ENCODE results near the gene ASTN1. TPM values are rescaled to one million over a fixed set of nuclear protein-coding genes. Genes with fewer than 3 reads are reported as not detected.

ASTN1 gene
- total RNA-seq, 1 donor: not detected

DNA sequence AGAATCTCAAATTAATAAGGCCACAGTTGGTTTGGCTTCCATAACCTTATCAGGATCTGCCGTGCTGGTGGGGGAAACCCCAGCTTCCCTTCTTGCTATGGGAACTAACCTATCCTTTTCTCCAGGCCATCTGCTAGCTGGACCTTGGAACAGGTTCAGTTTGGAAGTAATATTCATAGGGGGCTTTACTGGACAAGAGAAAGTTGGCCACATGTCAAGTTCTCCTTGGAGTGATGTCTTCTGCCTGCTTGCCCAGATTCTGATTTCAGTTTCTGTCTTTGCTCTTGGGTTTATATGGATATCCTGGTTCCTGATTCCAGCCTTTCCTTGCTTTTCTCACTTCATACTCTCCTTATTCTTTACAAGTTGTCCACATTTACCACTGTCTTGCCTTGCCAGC, 279.6 kb downstream of the ASTN1 start:
- Histone ChIP-seq H3K4me2 (ENCODE audit: insufficient read depth, low read length) (no peak overlapping the region), H3K27me3 (ENCODE audit: insufficient read depth, low read length) (peaks cover 3% of the 10 kb centered on the region), H3K4me1 (ENCODE audit: insufficient read depth, low read length) (no peaks in the 10 kb centered on the region), H3K36me3 (ENCODE audit: insufficient read depth, low read length) (no peaks in the 10 kb centered on the region), H3K4me3 (ENCODE audit: insufficient read depth, low read length) (no peak overlapping the region), H4K20me1 (ENCODE audit: insufficient read depth, low read length) (no peaks in the 10 kb centered on the region), H3K79me2 (ENCODE audit: insufficient read depth, low read length) (no peaks in the 10 kb centered on the region), H3K9me3 (ENCODE audit: low read depth, low read length) (no peaks in the 10 kb centered on the region), H2AFZ (ENCODE audit: low read length) (no peak overlapping the region), H3K27ac (ENCODE audit: low read depth, low read length) (no peak overlapping the region)
- no peak for DNase-seq (ENCODE audit: insufficient read length, low spot score, missing footprints)
- TF ChIP-seq, protein P1, sequence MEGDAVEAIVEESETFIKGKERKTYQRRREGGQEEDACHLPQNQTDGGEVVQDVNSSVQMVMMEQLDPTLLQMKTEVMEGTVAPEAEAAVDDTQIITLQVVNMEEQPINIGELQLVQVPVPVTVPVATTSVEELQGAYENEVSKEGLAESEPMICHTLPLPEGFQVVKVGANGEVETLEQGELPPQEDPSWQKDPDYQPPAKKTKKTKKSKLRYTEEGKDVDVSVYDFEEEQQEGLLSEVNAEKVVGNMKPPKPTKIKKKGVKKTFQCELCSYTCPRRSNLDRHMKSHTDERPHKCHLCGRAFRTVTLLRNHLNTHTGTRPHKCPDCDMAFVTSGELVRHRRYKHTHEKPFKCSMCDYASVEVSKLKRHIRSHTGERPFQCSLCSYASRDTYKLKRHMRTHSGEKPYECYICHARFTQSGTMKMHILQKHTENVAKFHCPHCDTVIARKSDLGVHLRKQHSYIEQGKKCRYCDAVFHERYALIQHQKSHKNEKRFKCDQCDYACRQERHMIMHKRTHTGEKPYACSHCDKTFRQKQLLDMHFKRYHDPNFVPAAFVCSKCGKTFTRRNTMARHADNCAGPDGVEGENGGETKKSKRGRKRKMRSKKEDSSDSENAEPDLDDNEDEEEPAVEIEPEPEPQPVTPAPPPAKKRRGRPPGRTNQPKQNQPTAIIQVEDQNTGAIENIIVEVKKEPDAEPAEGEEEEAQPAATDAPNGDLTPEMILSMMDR (IDR thresholded peaks at IDR 0.05; ENCODE audit: extremely low read depth, low read depth, low read length): no peak

DNA sequence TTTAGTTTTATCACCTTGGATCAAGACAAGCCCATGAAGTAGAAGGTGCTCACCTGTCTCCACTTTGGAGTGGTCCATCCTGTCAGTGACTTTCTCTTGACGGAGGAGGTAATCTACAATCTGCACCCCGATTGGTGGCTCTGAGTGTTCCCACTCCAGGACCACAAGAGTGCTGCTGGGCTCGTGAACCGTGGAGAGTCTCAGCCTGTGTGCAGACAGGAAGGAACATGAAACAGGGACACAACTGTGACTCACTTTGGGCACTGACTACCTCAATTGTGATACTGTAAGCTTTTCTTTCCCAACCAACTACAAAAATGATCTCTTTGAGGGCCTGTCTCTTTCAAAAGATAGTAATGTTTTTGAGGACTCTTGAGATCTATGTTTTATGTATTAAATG, 280.2 kb downstream of the ASTN1 start:
- no peaks in the 10 kb centered on the region for H3K4me1 ChIP-seq (ENCODE audit: insufficient read depth, low read length)
- no peaks in the 10 kb centered on the region for H3K79me2 ChIP-seq (ENCODE audit: insufficient read depth, low read length)
- H3K4me3 ChIP-seq (ENCODE audit: insufficient read depth, low read length): no peak overlapping the region
- no peaks in the 10 kb centered on the region for H3K9me3 ChIP-seq (ENCODE audit: low read depth, low read length)
- no peak overlapping the region for H3K4me2 ChIP-seq (ENCODE audit: insufficient read depth, low read length)
- H3K27me3 ChIP-seq (ENCODE audit: insufficient read depth, low read length): no peaks in the 10 kb centered on the region
- H2AFZ ChIP-seq (ENCODE audit: low read length): no peak overlapping the region
- no peak for DNase-seq (ENCODE audit: insufficient read length, low spot score, missing footprints)
- no peaks in the 10 kb centered on the region for H3K36me3 ChIP-seq (ENCODE audit: insufficient read depth, low read length)
- H4K20me1 ChIP-seq (ENCODE audit: insufficient read depth, low read length): no peaks in the 10 kb centered on the region
- TF ChIP-seq, protein P1 (IDR thresholded peaks at IDR 0.05; ENCODE audit: extremely low read depth, low read depth, low read length): no peak
- no peak overlapping the region for H3K27ac ChIP-seq (ENCODE audit: low read depth, low read length)

DNA sequence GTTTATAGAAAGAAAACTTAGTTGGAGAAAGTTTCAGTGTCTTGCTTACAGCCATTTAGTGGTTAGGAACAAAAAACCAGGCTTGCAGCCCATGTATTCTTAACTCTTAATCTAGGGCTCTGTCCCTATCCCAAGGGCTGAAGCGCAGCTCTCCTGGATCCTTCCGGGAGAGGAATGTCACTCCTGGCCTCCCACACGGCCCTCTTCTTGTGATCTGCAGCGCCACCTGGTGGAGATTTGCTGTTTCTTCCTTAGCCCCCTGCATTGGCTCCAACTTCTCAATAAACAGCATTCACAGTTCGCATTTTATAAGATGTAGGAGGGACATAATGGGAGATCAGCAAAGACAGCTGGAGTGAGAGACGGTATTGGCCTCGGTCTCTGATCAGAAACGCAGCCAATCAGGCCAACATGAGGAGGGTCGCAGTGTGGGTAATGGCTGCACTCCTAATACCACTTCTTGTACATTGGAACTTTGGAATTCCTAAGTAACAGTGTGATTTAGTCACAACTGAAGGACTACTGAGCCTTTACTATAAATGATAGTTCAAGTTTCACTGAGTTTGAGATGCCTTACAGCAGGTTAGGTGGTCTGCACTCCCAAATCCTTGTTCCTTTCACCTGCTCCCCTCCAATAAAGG, 283.4 kb downstream of the ASTN1 start:
- H3K27ac ChIP-seq (ENCODE audit: low read depth, low read length): no peak overlapping the region
- H3K4me1 ChIP-seq (ENCODE audit: insufficient read depth, low read length): no peaks in the 10 kb centered on the region
- H3K4me3 ChIP-seq (ENCODE audit: insufficient read depth, low read length): no peak overlapping the region
- H3K79me2 ChIP-seq (ENCODE audit: insufficient read depth, low read length): no peaks in the 10 kb centered on the region
- H3K9me3 ChIP-seq (ENCODE audit: low read depth, low read length): no peaks in the 10 kb centered on the region
- H4K20me1 ChIP-seq (ENCODE audit: insufficient read depth, low read length): no peaks in the 10 kb centered on the region
- H3K4me2 ChIP-seq (ENCODE audit: insufficient read depth, low read length): no peak overlapping the region
- TF ChIP-seq, protein P1 (IDR thresholded peaks at IDR 0.05; ENCODE audit: extremely low read depth, low read depth, low read length): peak; percentile 90
- DNase-seq (ENCODE audit: insufficient read length, low spot score, missing footprints): peak; percentile 81
- H3K27me3 ChIP-seq (ENCODE audit: insufficient read depth, low read length): no peaks in the 10 kb centered on the region
- no peak overlapping the region for H2AFZ ChIP-seq (ENCODE audit: low read length)
- H3K36me3 ChIP-seq (ENCODE audit: insufficient read depth, low read length): no peaks in the 10 kb centered on the region

DNA sequence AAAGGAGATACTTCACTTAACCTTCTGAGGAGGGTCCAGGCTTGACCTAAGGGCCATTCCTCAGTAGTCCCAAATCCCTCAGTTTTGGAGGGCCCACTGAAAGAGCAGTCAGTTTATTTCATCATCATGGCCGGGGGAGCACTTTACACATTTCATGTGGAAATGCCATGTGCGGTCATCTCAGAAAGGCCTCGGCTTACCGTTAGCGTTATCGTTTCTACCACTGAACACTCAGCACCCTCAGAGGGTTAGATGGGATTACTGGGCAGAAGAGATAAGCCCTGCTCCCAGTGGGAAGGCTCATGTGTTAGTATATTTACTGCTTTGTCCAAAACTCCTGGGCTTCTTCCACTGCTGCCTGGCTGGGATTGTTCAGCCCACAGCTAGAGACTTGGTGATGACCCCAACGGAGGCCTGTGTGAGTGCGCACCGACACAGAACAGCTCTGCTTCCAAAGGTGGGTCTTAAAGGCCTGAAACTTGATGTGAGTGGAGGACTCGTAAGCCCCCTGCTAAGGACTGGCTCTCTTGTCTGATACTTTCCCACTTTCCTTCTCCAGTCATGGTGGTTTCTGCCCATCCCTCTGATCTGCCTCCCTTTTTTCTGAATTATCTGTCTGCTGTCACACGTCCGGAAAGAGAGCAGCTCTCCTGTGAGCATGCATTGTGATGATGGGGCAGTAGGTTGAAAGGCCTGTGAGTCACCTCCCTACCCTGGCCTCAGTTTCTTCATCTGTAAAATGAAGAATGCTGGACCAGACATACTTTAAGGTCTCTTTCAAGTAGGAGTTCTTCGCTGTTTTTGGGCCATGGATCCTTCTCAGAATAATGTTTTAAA, 284.5 kb downstream of the ASTN1 start:
- Histone ChIP-seq H3K4me3 (ENCODE audit: insufficient read depth, low read length) (no peak overlapping the region), H3K27me3 (ENCODE audit: insufficient read depth, low read length) (no peaks in the 10 kb centered on the region)

More for the DNA sequence above, 284.5 kb downstream of the ASTN1 start:
- Histone ChIP-seq H3K79me2 (ENCODE audit: insufficient read depth, low read length) (no peaks in the 10 kb centered on the region), H4K20me1 (ENCODE audit: insufficient read depth, low read length) (no peaks in the 10 kb centered on the region), H3K9me3 (ENCODE audit: low read depth, low read length) (no peaks in the 10 kb centered on the region), H3K36me3 (ENCODE audit: insufficient read depth, low read length) (no peaks in the 10 kb centered on the region), H3K4me1 (ENCODE audit: insufficient read depth, low read length) (no peaks in the 10 kb centered on the region), H2AFZ (ENCODE audit: low read length) (no peak overlapping the region), H3K4me2 (ENCODE audit: insufficient read depth, low read length) (no peak overlapping the region), H3K27ac (ENCODE audit: low read depth, low read length) (no peak overlapping the region)
- no peak for DNase-seq (ENCODE audit: insufficient read length, low spot score, missing footprints)
- TF ChIP-seq, protein P1 (IDR thresholded peaks at IDR 0.05; ENCODE audit: extremely low read depth, low read depth, low read length): no peak

Data from osteoblast (primary cell).